Stromal cell of bone marrow (primary cell): ENCODE results near the gene GABPB1.

Experiments used
- DNase-seq: peaks from one replicate; pipeline ENCODE4 v3.0.0-alpha.2; 2012; ENCODE audit warnings: low read depth

GABPB1 gene

DNA sequence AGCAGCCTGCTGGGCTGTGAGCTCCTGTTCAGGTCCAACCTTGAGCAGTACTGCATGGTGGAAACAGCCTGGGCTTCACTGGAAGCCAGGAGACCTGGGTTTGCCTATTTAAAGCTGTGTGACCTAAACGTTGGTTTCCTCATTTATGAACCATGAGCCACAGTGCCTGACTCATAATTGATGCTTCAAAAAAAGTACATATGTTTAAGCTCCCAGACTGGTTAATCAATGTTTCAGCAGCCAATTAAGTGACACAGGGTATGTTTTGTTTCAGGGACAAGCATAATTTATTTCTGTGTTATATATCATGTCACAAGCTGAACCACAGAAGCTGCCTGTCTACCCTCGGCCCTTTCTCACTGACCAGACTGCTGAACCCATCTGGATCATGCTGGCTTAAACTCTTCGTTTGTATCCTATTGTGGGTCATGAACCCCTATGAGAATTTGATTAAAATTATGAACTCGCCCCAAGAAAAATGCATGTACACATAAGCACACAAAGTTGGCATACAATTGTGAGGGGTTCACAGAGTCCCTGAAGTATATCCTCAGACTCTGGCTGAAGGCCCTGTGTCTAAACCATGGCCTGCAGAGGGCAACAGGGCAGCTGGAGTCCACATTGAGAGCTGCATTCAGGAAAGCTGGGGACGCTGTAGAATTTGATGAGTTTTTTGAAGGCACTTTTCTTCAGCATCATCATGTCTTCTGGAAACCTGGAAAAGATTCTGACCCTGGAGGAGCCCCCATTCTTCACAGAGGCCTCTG lies 113.1 kb downstream of the GABPB1 start:
- DNase-seq = peak; percentile 34

DNA sequence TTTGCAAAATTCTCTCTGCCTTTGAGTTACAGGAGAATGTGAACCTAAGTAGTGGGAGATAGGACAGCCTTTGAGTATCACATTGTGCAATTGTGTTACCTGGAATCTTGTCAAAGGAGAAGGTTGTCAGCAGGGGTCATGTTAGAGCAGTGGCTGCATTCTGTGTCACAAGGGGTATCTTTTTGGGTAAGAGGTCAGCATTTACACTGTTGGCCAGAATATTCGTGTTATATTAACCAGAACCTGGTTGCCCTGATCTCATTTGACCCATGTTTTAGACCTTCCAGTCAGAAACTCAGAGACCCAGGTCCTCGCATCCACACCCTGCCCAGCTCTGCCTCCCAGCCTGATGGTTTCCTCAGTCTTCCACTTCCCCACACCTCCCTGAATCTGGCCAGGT lies 116.7 kb downstream of the GABPB1 start:
- DNase-seq = no peak

DNA sequence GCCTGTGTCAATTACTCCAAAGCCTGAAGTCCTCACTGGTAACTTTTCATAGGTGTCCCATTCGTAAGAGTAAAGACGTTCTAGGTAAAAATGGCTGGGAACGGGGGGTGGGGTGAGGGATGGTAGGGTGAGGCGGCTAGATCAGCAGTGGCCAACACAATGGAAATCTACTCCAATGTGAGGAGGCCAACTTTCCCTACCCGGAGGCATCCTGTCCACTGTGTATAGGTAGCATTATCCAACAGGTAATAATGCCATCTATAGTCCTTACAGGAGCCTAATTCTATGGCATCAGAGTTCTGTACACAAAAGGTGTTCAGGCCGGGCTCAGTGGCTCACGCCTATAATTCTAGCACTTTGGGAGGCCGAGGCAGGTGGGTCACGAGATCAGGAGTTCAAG lies 118.6 kb downstream of the GABPB1 start:
- no peak for DNase-seq

DNA sequence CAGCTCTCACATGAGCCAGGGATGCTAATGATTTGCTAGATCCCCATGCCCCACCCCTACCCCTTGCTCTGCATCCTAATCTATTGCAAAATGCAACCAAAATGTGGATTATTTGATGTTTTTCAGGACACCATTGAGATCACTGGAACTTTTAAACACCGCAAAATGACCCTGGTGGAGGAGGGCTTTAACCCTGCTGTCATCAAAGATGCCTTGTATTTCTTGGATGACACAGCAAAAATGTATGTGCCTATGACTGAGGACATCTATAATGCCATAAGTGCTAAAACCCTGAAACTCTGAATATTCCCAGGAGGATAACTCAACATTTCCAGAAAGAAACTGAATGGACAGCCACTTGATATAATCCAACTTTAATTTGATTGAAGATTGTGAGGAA lies 119.2 kb downstream of the GABPB1 start:
- no peak for DNase-seq

DNA sequence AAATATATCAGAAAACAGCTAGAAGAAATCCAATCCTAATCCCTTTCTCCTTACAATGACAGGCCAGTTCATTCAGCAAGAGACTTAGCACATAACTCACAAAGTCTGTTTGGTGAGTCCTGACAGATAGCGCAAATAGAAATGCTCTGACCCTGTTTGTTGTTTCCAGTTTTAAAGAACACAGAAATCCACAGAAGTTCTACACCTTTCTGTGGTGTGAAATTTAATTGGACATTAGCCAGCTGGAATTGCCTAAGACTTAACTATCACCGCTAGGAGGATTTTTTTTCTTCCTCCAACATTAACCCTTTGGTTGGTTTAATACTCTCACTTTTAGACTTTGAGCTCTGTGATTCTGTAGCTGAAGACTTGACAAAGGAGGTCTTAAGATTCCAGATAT lies 120.2 kb downstream of the GABPB1 start:
- no peak for DNase-seq

DNA sequence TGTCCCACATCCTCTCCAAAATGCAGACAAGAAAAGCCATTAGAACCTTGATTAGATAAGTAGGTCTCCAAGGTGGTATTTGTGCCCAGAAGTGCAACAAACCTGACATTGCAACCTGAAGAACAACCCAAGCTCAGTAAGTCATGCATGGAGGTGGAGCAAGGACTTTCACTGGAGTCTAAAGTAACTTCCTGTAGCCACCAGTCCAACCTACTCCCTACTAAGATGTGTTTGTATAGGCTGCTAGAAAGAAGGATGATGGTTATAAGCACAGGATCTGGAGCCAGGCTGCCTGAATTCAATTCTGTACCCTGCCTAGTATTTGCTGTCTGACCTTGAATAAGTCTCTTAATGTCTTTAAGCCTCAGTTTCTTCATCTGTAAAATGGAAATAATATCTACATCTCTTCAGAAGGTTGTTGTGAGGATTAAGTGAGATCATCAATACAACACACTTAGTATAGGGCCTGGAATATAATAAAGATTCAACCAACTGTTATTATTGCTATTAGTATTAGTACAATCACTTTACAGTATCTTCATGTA lies 121.7 kb downstream of the GABPB1 start:
- no peak for DNase-seq

DNA sequence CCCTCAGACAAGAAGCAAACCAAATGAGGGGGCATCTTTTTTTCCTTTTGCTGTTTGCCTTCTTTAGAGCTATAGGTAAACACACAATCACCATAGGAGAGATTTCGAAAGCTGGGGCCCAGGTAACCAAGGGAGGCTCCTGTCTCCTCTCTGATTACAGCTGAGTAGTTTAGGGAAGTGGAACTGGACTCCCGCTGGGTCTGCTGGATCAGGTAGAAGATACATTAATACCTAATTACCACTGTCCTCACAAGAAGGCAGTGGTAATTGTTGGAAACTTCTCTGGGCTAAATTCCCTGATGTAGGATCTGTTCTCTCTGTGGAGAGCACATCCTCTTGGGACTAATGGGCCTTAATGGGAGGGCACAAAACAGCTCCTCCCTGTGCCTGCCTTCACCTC lies 122.2 kb downstream of the GABPB1 start:
- no peak for DNase-seq

DNA sequence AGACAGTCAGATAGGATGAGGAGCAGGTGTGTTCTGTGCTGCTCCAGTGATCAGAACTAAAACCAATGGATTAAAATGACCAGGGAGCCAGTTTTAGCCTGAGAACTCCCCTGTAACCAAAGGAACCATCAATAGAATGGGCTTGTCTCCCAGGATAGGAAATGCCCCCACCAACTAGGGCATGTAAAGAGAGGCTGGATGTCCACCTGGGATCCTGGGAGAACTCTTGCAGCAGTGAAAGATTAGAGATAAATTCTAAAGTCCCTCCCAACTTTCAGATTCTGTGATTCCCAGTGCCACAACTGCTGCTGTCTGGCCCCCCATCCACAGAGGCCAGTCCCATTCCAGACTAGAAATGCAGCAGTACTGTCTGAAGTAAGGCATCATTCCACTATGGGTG lies 123.2 kb downstream of the GABPB1 start:
- no peak for DNase-seq

DNA sequence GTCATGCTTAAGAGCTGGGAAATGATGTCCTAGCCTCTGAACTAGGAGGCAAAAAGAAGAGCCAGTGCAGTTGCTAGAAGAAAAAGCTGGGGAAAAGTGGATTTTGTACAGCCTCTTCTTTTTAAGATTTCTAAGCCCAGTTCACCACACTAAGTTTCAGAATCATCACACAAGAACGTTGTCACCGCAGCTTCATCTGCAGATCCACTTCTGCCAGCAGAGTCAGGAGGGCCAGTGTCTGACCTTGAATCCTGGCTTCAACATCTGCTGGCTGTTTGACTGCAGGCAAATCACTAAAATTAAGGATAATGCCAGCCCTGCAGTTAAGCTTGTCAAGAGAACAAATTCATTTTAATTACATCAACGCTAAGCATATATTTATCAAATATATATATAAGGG lies 125.7 kb downstream of the GABPB1 start:
- DNase-seq = no peak

DNA sequence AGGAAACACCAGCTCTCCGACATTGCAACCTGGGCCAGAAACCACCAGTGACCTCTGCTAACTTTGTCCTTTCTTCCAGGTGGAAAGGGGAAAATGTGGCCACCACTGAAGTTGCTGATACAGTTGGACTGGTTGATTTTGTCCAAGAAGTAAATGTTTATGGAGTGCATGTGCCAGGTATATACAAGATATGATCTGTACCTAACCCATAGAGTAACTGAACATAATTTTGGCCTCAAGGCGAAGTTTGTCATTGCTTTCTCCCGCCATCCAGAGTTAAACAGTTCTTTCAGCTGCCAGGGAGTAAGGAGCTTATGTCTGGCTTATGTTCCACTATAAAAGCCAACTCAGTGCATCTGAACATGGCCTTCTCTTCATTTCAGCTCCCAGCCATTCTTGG lies 126.1 kb downstream of the GABPB1 start:
- DNase-seq = no peak

DNA sequence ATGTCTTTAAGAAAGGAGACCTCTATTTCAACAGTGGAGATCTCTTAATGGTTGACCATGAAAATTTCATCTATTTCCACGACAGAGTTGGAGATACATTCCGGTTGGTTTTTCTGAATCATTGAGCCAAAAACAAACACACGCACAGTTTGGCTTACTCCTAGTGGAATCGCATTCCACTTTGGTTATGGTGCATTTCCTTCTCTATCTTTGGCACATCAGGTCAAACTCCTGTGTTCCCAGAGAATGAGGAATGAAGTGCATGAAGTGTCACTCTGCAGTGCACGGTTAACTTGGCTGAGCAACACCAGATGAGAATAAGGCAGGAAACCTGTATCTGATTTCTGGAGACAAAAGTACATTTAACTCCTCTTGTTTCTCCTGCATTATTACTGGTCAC lies 127.9 kb downstream of the GABPB1 start:
- peak; percentile 38 for DNase-seq

DNA sequence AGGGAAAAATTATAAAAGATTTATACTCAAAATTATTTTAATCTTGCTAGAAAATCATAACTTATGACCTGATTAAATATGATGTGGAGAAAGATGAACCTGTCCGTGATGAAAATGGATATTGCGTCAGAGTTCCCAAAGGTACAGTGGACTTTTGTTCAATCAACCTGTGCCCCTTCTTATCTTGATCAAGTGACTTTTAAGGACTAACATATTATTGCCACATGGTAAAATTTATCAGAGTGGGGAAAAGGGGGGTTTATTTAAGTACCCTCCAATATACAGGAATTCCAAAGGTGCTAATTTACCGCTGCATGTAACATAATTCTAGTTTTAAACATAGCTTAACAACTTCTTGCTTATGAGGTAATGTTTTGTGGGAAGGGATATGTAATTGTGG lies 129.1 kb downstream of the GABPB1 start:
- DNase-seq = no peak
